SW 1271 (cell line): Measurements from ENCODE around the gene FBXO36.
"Not testable (repeated sequence)": the region's sequence is repeated elsewhere in the genome, so short reads cannot be mapped to it uniquely, and the experiment has no call there.

Experiments
- DNase-seq, 2 experiments: peaks; one replicate each; lab custom pipeline; 2025; lab: John Stamatoyannopoulos, UW

The FBXO36 gene

DNA sequence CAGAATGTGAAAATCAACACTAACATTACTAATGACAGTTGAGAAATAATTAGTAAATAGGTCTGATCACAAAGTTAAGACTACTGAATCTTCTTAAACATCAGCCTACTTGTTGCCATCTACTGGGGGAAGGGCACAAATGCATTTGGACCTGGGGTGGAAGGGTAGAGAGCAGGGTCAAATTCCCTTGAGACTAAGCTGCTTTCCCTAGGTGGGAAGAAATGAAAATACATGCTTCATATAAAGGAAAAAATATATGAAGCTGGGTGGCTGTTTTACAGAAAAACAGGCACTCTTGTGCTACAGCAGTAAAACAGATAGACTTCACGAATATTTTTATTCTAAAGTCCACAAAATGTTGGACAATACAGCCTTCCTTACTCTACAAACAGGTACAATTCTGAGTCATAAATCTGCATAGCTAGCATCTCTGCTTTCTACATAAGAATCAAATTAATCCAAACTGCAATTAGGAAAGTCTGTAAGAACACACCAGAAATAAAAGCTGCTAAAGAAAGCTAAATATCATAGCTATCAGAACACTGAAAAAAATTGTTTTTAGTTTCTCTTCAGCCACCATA is 11.4 kb upstream of the FBXO36 start:
- peak in 1 of 2 experiments; percentile 17 for DNase-seq

DNA sequence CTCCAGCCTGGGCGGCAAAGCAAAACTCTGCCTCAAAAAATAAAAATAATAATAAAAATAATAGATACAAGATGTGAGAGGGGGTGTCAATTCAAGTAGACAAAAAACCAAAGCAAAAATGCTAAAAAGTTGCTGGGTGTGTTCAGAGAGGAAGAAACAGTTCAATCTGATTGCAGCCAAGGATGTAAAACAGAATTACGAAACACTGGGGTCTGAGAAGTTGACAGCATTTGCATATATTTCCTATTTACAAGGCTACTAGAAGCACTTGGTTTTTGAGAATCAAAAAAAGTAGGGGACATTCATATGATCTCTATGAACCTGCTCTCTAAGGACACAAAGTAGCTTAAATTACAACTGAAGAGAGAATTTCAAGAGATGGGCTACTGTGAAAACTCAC is 8.1 kb upstream of the FBXO36 start:
- no peak for DNase-seq

DNA sequence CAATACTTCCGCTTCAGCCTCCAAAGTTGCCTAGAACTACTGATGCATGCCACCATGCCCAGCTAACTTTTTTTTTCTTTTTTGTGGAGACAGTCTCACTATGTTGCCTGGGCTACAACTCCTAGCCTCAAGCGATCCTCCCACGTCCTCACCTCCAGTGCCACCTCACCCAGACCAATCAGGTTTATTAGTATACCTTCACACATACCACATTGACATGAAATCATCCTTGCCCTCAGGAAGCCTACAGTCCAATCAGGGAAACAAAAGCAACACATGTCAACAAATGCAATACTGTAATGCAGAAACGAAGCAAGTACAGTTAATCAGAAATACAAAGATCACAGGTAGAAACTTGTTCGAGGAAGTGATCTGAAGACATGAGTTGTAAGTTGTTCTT is 4.5 kb upstream of the FBXO36 start:
- no peak for DNase-seq

DNA sequence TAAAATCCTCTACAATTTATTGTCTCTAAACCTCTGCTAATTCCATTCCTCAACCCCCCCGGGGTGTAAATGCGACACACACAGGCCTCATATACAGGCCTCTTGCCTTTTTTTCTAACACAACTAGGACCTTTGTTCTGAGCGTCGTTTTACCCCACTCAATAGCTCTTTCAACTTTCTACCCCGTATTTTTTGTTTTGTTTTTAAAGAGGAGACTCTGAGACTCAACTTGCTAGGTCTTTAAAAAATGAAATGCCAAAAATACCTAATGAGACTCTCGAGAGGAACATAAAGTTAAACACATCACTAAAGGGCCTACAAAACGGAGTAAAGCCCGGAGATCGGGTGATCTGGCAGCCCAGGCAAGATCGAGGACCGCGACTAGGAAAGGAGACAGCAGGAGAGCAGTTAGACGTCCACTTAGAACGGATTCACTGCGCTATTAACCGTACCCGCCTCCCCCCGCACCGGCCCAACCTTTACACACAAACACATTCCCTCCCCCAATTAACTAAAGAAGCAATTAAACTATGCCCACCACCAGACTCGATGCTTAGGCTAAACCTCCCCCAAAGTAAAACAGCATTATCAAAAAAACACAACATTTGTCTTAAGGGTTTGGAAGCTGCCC is 2.2 kb upstream of the FBXO36 start:
- no peak for DNase-seq

DNA sequence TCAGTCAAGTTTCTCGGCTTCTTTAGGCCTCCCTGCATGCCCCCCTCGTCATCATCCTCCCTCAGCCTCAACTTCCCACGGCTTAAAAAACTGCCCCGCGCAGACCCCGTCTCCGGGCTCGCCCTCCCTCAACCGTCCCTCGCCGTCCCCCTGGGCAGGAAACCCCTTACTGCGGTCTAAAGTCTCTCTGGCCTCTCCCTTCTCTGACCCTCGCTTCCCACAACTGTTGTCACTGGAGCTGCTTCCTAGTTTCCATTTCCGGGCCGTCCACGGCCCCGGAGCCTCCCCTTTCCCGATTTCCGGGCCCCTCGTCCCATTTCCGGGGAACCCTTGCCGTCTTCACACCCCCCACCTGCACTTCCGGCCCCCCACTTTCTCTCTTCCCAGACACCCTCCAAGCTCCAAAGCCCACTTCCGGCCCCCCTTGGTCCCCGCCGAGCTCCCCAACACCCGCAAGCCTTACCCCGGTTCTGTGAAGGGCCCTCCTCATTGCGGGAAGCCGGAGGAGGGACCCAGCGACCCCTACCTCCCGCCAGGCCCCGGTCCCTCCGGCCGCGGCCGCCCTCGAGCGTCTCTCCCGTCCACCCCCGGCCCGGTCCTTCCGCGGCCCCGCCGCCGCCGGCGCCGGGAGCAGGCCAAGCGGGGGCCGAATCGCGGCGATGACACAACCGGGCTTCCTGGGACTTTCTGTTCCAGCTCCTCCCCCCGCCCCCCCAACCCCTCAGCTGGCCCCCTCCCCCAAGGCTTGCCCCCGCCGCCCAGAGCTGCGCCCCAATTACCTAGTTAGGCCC is 1.0 kb upstream of the FBXO36 start:
- peak; percentile 7 to 72 for DNase-seq

DNA sequence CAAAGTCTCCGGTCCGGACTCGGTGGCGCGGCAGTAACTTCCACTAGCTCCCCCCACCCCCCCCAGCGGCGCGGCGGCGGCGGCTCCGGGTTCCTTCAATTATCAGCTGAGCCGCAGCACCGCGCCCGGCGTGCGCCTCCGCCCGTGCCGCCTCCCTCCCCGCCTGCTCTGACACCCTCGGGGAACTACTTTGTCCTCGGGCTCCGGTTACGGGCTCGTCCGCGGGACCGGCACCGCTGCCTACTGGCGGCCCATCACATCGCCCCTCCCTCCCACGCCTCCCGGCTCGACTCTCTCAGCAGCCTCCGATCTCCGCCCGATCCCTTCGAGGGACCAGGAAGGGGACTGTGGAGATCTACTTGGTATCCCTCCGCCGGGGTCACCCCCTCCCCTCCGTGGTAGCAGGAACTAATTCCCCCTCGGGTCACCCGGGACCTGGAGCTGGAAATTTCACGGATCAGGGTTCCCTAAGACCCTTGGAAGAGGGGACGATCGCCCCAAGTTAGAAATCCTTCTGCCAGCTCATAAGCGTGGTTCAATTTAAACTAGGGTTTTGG is 333 bp upstream of the FBXO36 start, which contains the start of gene TRIP12:
Gene TRIP12, minus strand, starts transcription at position 118 of the 557 bp plus-strand sequence. CDS start 41,930 bp downstream, outside the sequence.
- peak; percentile 82 to 93 for DNase-seq

DNA sequence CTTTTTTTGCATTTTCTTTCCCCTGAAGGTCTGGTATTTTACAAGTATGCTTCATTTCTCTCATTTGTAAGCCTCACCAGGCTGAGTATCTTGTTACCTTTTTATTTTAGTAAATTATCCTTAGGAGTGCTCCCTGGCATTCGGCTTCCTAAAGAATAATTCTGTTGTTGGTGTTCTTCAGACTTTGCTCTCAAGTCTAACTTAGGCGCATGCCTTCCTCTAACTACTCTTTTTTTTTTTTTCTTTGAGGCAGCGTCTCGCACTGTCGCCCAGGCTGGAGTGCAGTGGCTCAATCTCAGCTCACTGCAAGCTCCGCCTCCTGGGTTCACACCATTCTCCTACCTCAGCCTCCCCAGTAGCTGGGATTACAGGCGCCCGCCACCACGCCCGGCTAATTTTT is 2.2 kb downstream of the FBXO36 start:
- not testable (repeated sequence) for DNase-seq

DNA sequence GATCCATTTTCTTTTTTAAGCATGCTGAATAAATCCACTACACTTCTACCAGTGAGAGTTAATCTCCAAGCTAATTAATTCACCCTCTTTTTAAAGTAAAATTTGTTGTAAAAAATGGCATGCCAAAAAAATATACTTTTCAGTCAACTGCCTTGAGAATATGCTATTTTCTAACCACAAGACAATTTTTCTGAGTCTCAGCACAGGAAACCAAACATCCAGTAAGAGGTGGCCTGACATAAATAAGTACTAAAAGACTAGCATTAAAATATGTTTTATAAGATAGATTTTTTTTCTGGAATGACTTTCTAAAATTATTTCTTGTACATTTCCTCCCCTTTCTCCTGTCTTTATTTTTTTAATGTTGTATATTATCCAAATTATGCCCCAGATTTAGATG is 2.9 kb downstream of the FBXO36 start:
- no peak for DNase-seq

DNA sequence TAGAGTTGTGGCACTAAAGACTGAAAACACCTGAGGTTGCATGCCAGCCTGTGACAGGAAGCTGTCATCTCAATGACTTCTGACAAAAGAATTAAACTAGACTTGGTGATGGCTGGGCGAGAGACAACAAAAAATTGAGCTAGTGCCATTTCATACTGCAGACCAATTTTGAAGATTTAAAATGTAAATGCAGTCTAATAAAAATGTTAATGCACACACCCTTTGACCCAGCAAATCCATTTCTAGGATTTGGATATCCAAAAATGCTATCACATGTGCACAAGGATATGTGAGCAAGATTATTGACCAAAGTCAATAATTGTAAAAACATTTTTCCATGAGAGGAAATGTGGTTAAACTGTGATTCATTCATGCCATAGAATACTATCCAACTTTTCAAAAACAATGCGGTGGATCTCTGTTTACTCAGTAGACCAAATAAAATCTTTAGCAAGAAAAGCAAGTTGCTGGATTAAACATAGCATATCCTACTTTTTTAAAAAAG is 5.6 kb downstream of the FBXO36 start:
- DNase-seq = no peak

DNA sequence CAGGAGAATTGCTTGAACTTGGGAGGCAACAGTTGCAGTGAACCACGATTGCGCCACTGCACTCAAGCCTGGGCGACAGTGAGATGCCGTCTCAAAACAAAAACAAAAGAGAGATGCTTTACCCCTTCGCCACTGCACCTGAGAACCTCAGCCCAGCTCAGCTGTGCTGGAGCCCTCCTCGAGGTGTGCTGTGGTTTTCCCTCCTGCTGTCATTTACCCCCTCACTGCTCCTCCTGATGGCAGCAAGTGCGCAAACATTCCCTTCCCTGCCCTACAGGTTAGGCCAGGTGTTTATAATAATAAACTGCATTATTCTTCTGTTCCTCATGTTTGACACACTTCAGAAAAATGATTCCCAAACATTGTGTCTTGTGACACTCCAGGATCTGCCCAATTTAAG is 8.4 kb downstream of the FBXO36 start:
- no peak for DNase-seq

DNA sequence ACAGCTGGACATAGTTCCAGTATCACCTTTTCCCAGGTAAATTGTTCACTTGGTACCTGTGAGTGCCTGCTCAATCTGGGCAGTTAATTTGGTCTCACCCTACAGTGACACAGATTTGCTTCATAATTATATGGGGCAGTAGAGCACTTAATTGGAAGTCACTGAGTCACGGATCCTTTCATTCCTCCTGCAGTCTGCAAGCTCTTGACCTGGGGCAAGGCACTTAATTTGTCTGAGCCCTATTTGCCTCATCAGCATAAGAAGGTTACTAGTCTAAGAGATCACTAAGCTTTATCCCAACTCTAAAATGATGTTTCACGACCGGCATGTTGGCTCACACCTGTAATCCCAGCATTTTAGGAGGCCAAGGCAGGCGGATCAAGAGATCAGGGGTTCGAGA is 8.9 kb downstream of the FBXO36 start:
- DNase-seq = no peak

DNA sequence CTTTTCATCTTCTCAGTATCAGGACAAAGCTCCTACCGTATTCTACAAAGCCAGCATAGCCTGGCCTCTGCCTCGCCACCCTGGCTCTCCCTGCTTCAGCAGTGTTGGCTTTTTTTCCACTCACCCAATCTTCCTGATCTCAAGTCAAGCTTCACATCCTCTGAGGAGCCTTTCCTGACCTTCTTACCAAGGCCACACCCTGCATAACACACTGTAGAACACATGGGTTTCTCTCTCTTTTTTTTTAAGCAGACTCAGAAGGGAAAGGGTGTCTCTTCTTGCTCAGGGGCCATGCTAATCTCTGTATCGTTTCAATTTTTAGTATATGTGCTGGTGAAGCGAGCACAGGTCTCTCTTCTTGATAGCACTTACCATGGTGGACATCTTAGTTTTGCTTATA is 15.2 kb downstream of the FBXO36 start:
- no peak for DNase-seq

DNA sequence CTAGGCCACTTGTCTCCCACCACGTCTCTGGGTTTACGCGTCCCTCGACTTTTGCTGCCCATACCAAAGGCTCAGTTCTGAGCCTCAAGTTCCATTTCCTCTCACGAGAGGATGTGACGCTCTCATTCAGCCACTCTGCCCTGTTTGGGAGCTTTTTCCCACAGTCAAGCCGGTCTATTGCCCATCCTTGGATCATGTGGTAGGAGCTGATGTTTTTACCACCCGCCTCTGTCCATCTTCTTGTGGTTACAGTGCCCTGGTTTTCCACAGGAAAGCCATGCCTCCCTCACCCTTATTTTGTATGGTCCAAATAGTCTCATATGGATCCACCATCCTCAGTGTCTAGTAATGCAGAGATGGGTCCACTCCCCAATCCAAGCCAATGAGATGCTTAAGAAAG is 20.4 kb downstream of the FBXO36 start:
- DNase-seq = no peak

DNA sequence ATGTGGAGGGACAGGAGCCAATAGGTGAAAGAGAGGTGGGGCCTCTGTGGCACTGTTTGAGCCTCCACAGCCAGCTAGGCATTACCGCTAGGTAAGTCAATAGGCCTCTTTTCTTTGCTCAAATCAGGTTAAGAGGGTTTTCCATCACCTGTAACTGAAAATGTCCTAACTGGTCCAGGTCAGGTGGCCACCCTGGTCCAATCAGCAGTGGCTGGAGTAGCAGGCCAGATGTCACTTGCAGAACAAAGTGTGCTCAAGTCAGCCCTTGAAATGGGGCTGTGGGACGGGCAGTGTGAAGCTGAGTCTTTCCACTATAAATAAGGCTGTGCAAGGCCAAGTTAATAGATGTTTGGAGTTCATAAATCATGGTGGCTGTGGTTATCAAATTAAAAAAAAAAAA is 20.9 kb downstream of the FBXO36 start:
- DNase-seq = no peak

DNA sequence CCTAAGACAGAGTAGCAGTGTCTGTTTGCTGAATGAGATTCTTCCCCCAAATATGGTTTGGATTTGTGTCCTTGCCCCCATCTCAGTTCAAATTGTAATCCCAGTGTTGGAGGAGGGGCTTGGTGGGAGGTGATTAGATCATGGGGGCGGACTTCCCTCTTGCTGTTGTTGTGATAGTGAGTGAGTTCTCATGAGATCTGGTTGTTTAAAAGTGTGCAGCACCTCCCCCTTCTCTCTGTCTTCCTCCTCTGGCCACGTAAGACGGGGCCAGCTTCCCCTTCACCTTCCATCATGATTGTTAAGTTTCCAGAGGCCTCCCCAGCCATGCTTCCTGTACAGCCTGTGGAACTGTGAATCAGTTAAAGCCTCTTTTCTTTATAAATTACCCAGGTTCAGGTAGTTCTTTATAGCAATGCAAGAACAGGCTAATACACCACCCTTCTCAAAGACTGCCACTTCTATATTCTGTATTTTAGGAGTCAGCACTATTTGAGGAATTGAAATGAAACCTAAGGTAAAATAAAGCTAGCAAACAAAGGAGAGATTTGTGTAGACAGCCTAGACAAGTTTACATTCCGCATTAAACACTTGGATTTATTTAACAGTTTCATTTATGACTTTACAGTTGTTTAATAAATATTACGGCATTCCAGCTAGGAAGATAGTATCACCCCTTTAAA is 21.6 kb downstream of the FBXO36 start:
- DNase-seq = no peak

DNA sequence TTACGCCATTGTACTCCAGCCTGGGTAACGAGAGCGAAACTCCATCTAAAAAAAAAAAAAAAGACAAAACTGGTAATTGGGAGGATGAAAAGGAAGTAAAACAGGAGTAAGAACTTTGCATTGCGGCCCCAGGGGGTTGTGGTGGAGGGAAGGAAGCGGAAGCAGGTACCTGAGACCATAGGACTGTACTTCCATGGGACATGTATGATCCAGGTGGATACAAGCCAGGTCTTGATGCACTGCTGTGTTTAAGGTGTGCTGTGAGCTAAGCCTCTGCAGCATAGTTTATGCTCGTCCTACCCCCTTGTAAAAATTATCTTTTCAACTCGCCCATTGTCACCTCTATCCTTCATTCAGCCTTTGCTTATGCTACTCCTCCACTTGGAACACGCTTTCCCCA is 23.7 kb downstream of the FBXO36 start:
- no peak for DNase-seq

DNA sequence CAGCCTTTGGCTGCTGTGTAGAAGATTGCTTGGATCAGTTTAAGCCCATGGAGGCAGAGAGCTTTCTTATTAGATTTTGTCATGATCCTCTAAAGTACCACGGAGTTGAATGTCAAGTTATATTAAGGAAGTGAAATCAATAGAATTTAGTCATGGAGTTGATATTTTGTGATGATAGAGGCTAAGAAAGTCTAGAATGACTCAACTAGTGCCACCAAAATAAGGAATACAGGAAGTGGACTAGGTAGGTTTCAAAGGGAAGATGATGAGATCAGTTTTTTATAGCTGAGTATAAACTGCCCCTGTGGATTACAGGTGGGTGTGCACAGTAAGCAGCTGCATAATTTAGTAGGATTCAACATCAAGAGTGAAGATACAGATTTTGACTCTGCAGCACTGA is 25.2 kb downstream of the FBXO36 start:
- DNase-seq = no peak

DNA sequence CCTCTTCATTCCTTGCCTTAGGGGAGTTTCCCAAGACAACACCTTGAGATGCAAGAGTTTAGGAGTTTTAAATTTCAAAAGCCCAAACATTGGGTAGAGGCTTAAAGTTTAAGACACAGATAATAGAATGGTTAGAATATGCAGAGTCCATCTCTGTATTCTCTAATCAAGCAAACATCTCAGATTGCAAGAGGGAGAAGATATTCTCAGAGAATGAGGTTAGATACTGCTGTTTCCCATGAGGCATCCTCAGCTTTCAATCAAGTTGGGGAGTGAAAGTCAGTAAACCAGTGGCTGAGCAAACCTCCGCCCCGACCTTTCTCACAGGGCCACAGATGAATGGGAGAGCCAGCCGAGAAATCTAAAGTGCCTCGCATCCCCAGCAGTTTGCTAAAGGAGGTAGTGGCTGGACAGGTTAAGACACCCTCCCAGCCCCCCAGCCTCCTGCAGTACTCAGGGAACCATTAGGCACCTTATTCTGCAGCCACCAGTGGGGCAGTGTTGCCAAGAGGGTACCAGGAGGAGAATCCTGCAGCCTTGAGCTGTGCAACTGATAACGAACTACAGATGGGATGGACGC is 30.0 kb downstream of the FBXO36 start:
- DNase-seq = no peak

DNA sequence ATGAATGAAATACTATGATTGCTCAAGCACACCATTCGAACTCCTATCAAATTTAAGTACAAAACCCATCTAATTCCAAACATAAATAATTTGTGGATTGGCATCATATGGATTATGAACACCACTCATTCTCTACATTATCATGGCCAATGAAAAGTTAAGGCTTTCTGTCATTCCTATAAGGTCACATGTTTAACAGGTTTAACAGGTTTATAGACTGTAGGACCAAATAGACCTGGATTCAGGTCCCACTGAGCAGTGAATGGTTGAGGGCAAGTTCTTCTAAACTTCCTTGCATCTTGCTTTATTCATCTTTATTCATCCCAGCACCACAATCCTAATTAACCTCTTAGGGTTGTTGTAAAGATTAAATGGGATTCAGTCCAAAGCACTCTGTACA is 33.4 kb downstream of the FBXO36 start:
- no peak for DNase-seq

DNA sequence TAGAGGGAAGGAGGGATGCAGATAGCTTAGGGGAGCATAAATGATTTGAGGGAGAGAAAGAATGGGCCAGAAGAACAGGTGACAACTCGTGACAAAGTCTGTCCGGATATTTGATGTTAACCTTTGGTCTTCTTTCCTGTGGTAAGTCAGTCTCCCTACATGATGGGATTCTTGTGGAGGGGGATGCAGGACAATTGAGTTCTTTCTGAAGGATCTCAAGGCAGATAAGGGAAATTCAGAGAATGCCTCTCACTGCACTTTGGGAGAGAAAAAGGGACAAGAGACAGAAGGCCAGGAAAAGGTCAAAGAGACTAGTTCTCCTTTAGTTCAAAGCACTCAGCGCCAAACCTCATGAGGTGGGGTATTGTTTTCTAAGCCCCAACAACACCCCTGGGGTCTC is 34.2 kb downstream of the FBXO36 start:
- no peak for DNase-seq

DNA sequence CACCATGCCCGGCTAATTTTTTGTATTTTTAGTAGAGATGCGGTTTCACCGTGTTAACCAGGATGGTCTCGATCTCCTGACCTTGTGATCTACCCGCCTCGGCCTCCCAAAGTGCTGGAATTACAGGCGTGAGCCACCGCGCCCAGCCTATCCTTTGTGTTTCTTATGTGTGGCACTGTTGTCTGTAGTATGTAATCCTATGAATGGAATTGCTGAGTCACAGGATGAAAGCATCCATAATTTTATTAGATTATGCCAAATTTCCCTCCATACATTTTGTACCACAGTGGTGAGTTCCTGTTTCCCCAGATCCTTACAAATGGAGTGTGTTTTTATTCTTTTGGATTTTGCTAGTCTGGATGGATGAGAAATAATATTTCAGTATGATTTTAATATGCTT is 41.3 kb downstream of the FBXO36 start:
- not testable (repeated sequence) for DNase-seq

DNA sequence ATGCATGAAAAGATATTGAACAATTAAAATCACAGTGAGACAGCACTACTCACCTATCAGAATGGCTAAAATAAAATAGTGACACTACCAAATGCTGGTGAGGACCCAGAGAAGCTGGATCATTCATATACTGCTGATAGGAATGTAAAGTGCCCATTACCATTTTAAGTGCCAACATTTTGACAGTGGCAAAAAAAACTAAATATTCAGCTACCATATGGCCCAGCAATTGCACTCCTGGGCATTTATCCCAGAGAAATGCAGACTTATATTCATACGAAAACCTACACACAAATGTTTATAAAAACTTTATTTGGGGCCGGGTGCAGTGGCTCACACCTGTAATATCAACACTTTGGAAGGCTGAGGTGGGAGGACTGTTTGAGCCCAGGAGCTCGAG is 47.6 kb downstream of the FBXO36 start:
- no peak for DNase-seq
